GM21360 (cell line): ENCODE measurements around the gene FAM237B.
"Not testable (repeated sequence)": the region's sequence is repeated elsewhere in the genome, so short reads cannot be mapped to it uniquely, and the experiment has no call there.

Source experiments
- ATAC-seq: cut with Tn5 transposase; IDR thresholded peaks from one replicate; pipeline ENCODE4 v1.9.1; 2021; ENCODE audit warnings: mild to moderate bottlenecking, moderate library complexity; ENCODE audit not compliant: unreplicated experiment

The FAM237B gene

DNA sequence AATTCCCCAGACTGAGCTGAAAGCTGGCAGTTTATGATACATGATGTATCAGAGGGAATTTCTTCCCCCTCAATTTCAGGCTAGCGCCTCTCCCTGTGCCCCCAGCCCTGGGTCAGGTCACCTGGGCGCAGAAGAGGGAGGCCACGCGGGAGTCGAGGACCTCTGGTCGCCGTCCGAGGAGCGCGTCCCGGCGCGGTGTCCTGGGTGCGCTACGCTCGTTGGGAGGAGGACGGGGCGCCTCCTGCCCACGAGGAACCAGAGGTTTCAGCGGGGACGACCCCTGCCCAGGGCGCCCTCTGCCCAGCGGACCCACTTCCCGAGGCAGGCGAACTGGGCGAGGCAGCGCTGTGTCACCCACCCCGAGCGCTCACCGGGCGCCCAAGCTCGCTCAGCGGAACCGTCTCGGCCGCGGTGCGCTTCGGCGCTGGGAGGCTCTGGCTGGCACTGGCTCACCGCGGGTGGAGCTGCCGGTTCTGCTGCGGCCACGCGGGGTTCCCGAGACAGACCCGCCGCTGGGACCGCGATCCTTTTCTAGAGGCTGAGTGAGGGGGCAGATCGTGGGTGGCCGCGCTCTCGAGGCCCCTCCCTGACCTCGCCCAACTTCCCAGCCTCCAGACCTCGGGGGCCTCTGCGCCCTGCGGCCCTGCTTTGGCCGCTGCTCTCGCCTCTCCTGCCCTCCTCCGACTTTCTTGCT, at the start of gene FAM237B:
TSS of gene FAM237B (minus strand) at position 504 of the 694 bp plus-strand sequence. CDS start 1,556 bp downstream, outside the sequence.
- ATAC-seq, result no peak

DNA sequence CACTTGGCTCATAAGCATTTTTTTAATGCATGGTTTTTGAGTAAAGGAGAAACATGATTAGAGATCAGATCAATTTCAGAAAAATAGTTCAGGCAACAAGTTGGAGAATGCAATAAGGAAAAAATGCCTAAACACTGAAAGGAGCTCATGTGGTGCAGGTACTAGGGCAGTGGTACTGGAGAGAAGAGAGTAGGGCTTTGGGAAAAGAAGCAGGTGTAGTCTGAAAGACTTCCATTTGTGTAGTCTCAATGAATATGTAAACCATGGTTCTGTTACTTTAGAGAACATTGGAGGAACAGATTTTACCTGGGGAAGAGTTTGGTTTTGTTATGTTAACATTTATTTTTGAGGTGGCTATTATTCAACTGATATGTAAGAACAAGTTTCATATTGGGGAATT, 30.9 kb upstream of the FAM237B start:
- no peak for ATAC-seq

DNA sequence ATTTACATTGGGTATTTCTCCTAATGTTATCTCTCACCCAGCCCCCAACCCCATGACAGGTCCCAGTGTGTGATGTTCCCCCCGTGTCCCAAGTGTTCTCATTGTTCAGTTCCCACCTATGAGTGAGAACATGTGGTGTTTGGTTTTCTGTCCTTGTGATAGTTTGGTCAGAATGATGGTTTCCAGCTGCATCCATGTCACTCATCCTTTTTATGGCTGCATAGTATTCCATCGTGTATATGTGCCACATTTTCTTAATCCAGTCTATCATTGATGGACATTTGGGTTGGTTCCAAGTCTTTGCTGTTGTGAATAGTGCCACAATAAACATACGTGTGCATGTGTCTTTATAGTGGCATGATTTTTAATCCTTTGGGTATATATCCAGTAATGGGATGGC, 28.9 kb upstream of the FAM237B start:
- ATAC-seq, result not testable (repeated sequence)

DNA sequence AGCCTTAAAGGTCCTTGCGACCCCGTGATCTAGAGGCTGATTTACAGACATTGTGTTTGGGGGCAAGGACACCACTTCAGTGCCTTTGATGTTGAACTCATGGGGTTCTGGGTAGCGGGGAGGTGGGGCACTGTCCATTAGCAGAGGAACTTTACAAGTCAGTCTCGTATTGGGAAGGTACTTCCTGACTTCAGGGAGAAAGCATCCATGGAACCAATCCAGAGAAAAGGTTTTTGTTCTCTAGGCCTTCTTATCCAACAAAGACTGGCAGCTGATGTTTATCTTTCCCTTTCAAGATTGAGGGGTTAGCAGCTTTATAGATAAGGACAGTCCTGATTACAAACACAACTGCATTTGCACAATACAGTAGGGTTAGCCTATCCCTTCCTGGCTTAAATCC, 28.2 kb upstream of the FAM237B start:
- ATAC-seq, result no peak

DNA sequence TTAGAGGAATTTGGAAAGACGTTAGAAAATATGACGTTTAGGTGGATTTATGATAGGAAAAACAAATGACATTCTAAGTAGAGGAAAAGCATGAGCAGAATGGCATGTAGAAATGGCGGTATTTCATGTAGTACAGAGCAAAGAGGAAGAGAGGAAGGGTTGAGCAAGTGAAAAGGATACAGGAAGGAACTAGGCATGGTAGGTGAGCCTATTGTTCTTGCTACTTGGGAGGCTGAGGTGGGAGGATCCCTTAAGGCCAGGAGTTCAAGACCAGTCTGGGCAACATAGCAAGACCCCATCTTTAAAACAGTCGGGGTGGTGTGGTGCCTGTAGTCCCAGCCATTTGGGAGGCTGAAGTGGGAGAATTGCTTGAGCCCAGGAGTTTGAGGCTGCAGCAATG, 26.7 kb upstream of the FAM237B start:
- no peak for ATAC-seq

DNA sequence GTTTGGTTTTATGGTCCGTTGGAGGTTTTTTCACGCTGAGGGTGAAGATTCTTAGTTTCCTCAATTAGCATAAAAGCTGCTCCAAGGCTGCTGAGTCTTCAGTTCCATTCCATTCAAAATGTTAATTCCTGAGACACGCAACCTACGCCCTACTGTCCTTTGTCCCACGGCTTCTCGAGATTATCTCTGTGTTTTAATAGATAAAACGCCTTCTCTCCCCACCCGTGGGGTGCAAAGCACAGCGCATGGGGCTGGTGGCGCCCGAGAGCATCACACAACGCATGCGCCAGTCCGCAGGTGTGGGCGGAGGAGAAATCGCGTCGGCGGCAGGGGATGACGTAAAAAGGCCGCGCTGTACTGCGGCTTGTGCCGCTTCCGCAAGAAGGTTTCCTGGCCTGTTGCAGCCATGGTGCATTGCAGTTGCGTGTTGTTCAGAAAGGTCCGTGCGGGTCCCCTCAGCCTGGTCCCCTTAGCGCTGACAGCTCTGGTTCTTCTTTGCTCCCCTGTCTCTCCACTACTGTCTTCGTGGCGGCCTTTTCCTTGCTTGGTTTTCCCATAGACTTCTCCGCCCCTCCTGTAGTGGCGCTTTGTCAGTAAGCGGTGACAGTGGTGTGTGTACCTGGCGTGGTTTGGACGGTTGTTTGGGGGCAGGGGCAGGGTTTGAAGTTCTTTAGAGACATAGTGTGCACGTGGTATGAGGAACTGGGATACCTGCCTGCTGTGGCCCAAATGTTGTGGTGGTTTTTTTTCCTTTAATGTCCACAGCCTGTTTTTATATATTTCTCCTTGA, 25.4 kb upstream of the FAM237B start, which contains the start of gene GTPBP10:
TSS of gene GTPBP10 (plus strand) at position 381 of the 790 bp plus-strand sequence. CDS start at position 407, 26 bp downstream.
- peak; percentile 93 for ATAC-seq

DNA sequence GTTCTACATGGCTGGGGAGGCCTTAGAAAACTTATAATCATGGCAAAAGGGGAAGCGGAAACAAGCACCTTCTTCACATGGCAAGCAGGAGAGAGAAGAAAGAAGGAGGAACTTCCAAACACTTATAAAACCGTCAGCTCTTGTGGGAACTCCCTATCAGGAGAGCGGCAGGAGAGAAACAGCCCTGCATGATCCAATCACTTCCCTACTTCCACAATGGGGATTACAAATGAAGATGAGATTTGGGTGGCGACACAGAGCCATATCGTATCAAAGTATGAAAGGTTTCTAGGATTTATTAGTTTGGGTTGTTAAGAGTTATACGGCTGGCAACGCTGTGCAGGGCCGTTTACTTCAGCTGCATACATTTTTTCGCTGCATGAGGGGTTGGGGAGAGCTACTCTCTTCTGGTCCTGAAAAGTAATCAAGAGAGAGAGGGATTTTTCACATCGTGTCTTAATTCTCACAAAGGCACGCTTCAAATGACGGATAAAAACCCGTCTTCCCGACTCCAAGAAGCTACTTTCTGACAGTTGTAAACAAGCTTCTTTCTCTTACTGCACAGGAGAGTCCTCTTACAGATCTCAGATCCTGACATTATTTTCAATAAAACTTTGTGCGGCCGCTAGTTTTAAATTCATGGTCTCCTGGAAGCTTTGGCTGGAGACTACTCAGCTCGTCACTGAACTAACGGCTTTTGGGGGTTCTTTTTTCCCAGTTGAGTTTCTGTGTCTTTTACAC, 24.7 kb upstream of the FAM237B start:
- ATAC-seq, result peak; percentile 1

DNA sequence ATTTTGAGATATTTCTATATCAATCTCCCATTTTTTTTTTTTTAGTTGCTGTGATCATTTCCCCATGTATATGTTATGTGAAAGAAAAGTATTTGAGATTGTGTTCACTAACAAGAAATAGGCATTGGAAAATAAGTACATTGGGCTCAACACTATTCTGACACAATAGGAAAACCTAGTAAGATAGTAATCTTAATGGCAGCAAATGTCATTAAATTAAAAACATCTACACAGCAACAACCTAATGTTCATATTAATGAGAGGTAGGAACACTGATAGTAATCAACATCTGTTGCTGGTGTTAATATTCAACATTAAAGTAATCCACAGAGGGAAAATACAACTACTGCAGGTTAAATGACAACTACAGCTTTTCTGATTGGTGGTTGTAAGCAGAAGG, 23.9 kb upstream of the FAM237B start:
- ATAC-seq, result no peak

DNA sequence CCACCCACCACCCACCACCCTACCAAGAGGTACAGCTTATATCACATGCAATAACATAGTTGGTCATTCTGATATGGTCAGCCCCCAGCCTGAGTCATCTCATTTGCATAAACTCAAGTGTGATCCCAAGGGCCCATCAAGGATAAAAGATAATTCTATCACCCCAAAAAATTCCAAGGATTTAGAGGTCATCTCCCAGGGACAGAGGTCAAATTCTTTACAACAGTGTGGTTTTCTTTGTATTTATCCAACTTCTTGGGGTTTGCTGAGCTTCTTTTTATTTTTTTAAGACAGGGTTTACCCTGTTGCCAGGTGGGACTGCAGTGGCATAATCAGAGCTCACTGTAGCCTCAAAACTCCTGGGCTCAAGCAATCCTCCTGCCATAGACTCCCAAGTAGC, 16.0 kb upstream of the FAM237B start:
- no peak for ATAC-seq

DNA sequence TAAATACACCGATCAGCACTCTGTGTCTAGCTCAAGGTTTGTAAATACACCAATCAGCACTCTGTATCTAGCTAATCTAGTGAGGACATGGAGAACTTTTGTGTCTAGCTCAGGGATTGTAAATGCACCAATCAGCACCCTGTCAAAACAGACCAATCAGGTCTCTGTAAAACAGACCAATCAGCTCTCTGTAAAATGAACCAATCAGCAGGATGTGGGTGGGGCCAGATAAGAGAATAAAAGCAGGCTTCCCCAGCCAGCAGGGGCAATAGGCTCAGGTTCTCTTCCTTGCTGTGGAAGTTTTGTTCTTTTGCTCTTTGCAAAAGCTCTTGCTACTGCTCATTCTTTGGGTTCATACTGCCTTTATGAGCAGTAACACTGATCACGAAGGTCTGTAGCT, 13.8 kb upstream of the FAM237B start:
- not testable (repeated sequence) for ATAC-seq

DNA sequence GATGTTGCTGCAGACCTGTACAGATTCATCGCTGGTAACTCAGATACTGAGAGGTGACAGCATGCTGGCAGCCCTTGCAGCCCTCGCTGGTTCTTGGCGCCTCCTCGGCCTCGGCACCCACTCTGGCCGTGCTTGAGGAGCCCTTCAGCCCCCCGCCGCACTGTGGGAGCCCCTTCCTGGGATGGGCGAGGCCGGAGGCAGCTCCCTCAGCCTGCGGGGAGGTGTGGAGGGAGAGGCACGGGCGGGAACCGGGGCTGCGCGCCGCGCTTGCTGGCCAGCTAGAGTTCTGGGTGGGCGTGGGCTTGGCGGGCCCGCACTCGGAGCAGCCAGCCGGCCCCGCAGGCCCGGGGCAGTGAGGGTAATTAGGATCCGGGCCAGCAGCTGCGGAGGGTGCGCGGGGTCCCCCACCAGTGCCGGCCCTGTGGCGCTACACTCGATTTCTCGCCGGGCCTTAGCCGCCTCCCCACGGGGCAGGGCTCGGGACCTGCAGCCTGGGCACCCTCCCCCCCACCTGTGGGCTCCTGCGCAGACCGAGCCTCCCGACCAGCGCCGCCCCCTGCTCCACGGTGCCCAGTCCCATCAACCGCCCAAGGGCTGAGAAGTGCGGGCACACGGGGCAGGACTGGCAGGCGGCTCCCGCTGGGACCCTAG, 13.2 kb upstream of the FAM237B start:
- no peak for ATAC-seq

DNA sequence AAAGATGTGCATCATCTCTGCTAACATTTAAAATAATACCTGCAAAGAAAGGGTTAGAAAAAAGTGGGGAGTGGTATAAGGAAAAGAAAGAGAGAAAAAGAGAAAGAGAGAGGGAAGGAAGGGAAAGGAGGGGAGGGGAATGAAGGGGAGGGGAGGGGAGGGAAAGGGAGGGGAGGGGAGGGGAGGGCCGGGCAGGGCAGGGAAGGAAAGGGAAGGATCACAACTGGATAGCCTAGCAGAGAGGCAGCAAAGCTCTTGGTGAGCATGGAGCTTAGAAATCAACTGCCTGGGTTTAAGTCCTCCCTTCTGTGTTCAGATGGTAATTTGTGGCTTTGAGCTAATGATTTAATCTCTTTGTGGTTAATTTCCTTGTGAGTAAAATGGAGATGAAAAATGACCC, 5.4 kb upstream of the FAM237B start:
- ATAC-seq, result no peak

DNA sequence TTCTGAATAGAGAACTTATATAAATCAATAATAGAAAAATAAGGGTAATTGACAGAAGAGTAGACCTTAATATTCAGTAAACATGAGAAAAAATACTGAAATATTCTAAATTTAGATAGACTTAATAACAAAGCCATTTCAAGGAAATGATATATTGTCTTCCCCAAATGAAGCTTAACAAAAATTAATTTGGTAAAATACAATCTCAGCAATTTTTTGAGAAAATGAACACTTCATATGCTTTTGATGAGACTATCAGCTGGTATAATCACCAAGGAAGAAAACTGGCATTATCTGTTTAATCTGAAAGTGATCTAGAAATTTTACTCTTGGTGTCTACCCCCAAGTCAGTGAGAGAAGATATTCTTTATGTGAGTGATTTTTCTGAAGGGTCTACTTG, 1.7 kb upstream of the FAM237B start:
- ATAC-seq, result no peak

DNA sequence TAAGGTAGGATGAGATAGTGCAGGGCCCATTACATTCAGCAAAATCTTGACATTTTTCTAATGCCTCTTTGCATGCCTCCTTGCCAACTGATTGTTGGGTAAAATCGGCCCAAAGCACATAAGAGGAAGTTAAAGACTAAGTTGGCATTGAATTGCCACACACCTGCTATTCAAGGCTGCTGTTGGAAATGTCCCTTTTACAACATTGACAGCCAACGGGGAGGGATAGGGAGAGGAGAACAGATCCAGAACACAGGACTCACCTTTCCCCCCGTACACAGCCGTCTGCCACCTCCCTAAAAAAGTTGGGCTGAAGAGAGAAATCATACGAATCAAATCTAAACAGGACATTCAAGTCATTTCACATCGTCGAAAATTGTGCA, 695 bp downstream of the FAM237B start:
- no peak for ATAC-seq

DNA sequence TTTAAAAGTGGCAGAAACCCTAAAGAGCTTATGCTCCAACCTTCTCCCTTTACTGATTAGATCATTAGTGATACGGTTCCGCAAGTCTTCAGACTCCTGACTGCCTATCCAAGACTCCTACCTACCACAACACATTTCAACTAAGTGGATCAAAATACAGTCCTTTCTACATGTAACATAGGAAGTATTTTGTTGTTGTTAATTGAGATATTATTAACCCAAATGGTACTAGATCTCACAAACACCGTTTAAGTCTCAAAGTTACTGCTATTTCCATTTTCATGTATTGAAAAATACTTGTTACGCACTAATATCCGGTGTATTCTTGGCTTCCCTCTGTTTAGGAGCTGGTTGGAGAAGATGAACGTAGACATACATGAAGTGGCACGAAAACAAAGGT, 1.1 kb downstream of the FAM237B start:
- ATAC-seq, result no peak

DNA sequence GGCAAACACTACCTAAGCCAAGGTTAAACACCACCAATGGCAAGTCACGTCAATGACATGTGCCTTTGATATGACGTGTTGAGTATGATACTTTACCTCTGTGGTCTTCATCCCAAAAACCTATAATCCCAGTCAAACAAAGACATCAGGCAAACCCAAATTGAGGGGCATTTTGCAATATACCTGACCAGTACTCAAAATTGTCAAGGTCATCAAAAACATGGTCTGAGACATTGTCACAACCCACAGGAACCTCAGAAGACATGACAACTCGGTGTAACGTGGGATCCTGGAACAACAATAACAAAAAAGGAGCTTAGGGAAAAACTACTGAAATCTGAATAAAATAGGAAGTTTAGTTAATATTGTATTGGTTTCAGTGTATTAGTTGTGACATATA, 7.2 kb downstream of the FAM237B start:
- ATAC-seq, result no peak

DNA sequence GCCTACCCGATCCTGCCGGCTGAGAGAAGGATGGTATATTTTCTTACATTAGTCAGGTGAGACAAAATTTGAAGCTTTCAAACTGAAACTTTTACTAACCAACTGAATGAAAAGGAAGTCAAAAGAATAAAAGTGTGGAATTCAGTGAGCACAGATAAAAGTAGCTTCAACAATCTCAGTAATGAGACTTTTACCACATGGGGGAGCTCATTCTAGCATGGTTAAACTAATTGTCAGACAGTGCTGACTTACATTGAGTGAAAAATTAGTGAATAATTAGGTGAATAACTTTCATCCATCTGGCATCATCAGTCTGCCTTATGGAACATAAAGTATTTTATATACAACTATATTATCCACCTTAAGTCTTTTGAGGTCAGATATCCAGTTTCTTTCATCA, 8.4 kb downstream of the FAM237B start:
- no peak for ATAC-seq

DNA sequence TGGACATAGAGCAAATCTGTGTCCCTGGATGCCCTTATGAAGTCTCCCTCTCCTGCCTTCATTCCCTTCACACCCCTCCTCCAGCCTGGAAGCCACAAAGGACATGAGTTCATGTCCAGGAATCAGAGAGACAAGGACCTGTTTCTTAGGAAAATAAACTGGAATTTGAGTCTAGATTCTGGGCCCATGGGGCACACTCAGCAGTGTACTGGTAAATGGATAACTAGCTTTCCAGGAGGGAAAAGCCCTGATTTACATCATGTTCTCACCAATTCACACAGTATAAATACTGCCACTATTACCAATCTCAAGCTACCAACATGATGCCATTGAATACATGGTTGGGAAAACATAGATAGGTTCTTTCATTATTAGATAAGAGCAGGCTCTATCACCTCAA, 9.9 kb downstream of the FAM237B start:
- no peak for ATAC-seq

DNA sequence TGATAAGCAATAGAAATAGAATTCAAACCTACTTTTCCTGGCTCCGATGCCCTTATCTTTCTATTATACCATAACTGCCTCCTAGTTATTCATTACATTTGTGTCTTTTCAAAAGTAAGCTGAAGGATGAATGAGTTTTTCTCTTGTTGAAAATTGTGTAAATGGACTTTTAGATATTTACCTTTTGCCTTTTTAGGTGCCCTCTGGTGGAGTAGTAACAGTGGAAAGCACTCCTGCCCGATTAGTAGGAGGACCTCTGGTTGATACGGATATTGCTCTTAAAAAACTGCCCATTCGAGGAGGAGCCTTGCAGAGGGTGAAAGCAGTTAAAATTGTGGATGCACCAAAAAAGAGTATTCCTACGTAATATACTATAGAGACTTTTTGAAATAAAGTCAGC, 11.2 kb downstream of the FAM237B start:
- no peak for ATAC-seq

DNA sequence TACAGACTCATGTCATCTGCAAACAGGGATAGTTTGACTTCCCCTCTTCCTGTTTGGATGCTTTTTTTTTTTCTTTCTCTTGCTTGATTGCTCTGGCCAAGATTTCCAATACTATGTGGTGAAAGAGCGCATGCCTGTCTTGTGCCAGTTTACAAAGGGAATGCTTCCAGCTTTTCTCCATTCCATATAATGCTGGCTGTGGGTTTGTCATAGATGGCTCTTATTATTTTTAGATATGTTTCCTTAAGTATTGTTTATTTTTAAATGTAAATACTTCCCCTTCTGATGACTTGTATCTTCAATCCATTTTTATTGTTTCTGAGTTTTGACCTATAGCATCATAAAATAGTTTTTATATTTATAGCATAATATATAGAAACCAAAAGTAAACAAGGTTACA, 17.9 kb downstream of the FAM237B start:
- ATAC-seq, result no peak
